ENCODE results near the gene DNAJB7.

The DNAJB7 gene

GRCh38 chr22:40818747-40819598 is 42.9 kb downstream of the DNAJB7 start, which contains the start of gene SLC25A17:
Gene SLC25A17 (minus strand): TSS chr22:40819346. CDS start chr22:40819248, 98 bp downstream.
- Histone ChIP-seq H3K27ac (peak within 1 kb of the TSS; percentile 50), H3K27me3 (ENCODE audit: insufficient read depth, low read depth) (no peaks in the 10 kb centered on the region), H3K4me3 (IDR thresholded peaks at IDR 0.05; ENCODE audit: insufficient read depth, low read depth, low read length) (no peak within 1 kb of the TSS), H3K9ac (peak within 1 kb of the TSS; percentile 69), H3K4me2 (peak within 1 kb of the TSS; percentile 87), H4K20me1 (ENCODE audit: insufficient read depth) (no peaks in the 10 kb centered on the region), H3K36me3 (ENCODE audit: insufficient read depth) (no peaks in the 10 kb centered on the region), H2AFZ (ENCODE audit: low read depth) (peak within 1 kb of the TSS; percentile 98), H3K79me2 (ENCODE audit: insufficient read depth, low read depth) (peaks cover 39% of the 10 kb centered on the region), H3K4me1 (ENCODE audit: low read depth, poor library complexity, severe bottlenecking) (peaks cover 26% of the 10 kb centered on the region)
- TF ChIP-seq, protein P1, sequence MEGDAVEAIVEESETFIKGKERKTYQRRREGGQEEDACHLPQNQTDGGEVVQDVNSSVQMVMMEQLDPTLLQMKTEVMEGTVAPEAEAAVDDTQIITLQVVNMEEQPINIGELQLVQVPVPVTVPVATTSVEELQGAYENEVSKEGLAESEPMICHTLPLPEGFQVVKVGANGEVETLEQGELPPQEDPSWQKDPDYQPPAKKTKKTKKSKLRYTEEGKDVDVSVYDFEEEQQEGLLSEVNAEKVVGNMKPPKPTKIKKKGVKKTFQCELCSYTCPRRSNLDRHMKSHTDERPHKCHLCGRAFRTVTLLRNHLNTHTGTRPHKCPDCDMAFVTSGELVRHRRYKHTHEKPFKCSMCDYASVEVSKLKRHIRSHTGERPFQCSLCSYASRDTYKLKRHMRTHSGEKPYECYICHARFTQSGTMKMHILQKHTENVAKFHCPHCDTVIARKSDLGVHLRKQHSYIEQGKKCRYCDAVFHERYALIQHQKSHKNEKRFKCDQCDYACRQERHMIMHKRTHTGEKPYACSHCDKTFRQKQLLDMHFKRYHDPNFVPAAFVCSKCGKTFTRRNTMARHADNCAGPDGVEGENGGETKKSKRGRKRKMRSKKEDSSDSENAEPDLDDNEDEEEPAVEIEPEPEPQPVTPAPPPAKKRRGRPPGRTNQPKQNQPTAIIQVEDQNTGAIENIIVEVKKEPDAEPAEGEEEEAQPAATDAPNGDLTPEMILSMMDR (conservative IDR thresholded peaks at IDR 0.05; ENCODE audit: low read depth, low read length): peak; percentile 35; the same call in 1 of the 2 replicates

- H2AFZ ChIP-seq (ENCODE audit: low read depth): peak overlapping the region; percentile 98
- peaks cover 44% of the 10 kb centered on the region for H3K79me2 ChIP-seq (ENCODE audit: insufficient read depth, low read depth)
- H3K4me1 ChIP-seq (ENCODE audit: low read depth, poor library complexity, severe bottlenecking): peaks cover 26% of the 10 kb centered on the region
- H3K4me3 ChIP-seq (IDR thresholded peaks at IDR 0.05; ENCODE audit: insufficient read depth, low read depth, low read length): no peak overlapping the region
- TF ChIP-seq, protein P1 (conservative IDR thresholded peaks at IDR 0.05; ENCODE audit: low read depth, low read length): no peak
- no peaks in the 10 kb centered on the region for H4K20me1 ChIP-seq (ENCODE audit: insufficient read depth)
- H3K36me3 ChIP-seq (ENCODE audit: insufficient read depth): no peaks in the 10 kb centered on the region
- H3K27ac ChIP-seq: peak overlapping the region; percentile 50
- peak overlapping the region; percentile 87 for H3K4me2 ChIP-seq
- peak overlapping the region; percentile 69; the same call in 1 of the 2 replicates for H3K9ac ChIP-seq
- H3K27me3 ChIP-seq (ENCODE audit: insufficient read depth, low read depth): no peaks in the 10 kb centered on the region
Measured at GRCh38 chr22:40818192-40818746, 43.6 kb downstream of the DNAJB7 start.

DNA sequence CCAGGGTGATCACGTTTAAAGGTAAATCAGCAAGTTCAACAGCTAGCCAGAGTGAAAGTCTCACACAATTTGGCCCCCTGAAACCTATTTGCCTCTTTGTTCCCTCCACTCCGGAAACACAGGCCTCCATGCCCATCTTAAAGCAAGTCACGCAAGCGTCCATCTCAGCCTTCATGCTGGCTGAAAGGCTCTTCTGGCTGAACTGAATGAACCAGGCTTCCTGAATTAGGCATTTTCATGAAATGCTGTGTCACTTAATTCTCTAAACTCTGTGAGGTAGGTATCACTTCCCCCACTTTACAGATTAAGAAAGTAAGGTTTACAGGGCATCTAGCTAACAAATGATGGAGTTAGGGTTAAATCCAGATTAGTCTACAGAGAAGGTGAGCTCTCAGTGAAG is 44.2 kb downstream of the DNAJB7 start:
- Histone ChIP-seq H2AFZ (ENCODE audit: low read depth) (peak overlapping the region; percentile 12; the same call in 1 of the 2 replicates), H3K27ac (peak overlapping the region; percentile 50), H3K9ac (peak overlapping the region; percentile 69; the same call in 1 of the 2 replicates), H3K36me3 (ENCODE audit: insufficient read depth) (no peaks in the 10 kb centered on the region), H3K27me3 (ENCODE audit: insufficient read depth, low read depth) (no peaks in the 10 kb centered on the region), H3K4me3 (IDR thresholded peaks at IDR 0.05; ENCODE audit: insufficient read depth, low read depth, low read length) (no peak overlapping the region), H3K4me1 (ENCODE audit: low read depth, poor library complexity, severe bottlenecking) (peaks cover 26% of the 10 kb centered on the region), H3K4me2 (peak overlapping the region; percentile 87), H3K79me2 (ENCODE audit: insufficient read depth, low read depth) (peaks cover 44% of the 10 kb centered on the region), H4K20me1 (ENCODE audit: insufficient read depth) (no peaks in the 10 kb centered on the region)
- TF ChIP-seq, protein P1 (conservative IDR thresholded peaks at IDR 0.05; ENCODE audit: low read depth, low read length): no peak

GRCh38 chr22:40813912-40814315 is 48.0 kb downstream of the DNAJB7 start:
- Histone ChIP-seq H2AFZ (ENCODE audit: low read depth) (no peak overlapping the region), H3K27ac (no peak overlapping the region), H3K79me2 (ENCODE audit: insufficient read depth, low read depth) (peaks cover 49% of the 10 kb centered on the region), H3K4me2 (no peak overlapping the region), H3K4me1 (ENCODE audit: low read depth, poor library complexity, severe bottlenecking) (peaks cover 18% of the 10 kb centered on the region), H3K4me3 (IDR thresholded peaks at IDR 0.05; ENCODE audit: insufficient read depth, low read depth, low read length) (no peak overlapping the region), H3K27me3 (ENCODE audit: insufficient read depth, low read depth) (no peaks in the 10 kb centered on the region), H4K20me1 (ENCODE audit: insufficient read depth) (no peaks in the 10 kb centered on the region), H3K9ac (no peak overlapping the region), H3K36me3 (ENCODE audit: insufficient read depth) (no peaks in the 10 kb centered on the region)
- TF ChIP-seq, protein P1 (conservative IDR thresholded peaks at IDR 0.05; ENCODE audit: low read depth, low read length): no peak
